Fibroblast of skin of left quadriceps (primary cell): ENCODE results near the gene DGKK.

Experiments used
- DNase-seq, 2 experiments: peaks; one replicate each; pipeline ENCODE4 v3.0.0-alpha.2; 2013; ENCODE audit warnings: low read depth in 2 of 2

DGKK gene

GRCh38 chrX:50470103-50471031 is at the start of gene DGKK:
TSS of gene DGKK (minus strand) at chrX:50470825. CDS start at chrX:50470678, 147 bp downstream.
- no peak for DNase-seq

GRCh38 chrX:50514811-50515210 is 44.2 kb upstream of the DGKK start:
- DNase-seq: no peak

GRCh38 chrX:50497114-50497513 is 26.5 kb upstream of the DGKK start:
- DNase-seq: no peak

GRCh38 chrX:50495616-50496015 is 25.0 kb upstream of the DGKK start:
- DNase-seq: no peak

GRCh38 chrX:50492720-50493119 is 22.1 kb upstream of the DGKK start:
- no peak for DNase-seq

- DNase-seq: no peak
Observed at GRCh38 chrX:50484662-50485061, 14.0 kb upstream of the DGKK start.

- DNase-seq: no peak
Observed at GRCh38 chrX:50483283-50483682, 12.7 kb upstream of the DGKK start.

- DNase-seq: no peak
Observed at GRCh38 chrX:50475208-50475607, 4.6 kb upstream of the DGKK start.

GRCh38 chrX:50471390-50471789 is 765 bp upstream of the DGKK start:
- DNase-seq: no peak

- DNase-seq: no peak
Observed at GRCh38 chrX:50469206-50469605, 1.4 kb downstream of the DGKK start.

GRCh38 chrX:50459615-50460014 is 11.0 kb downstream of the DGKK start:
- no peak for DNase-seq

- DNase-seq: no peak
Observed at GRCh38 chrX:50458483-50458882, 12.1 kb downstream of the DGKK start.

GRCh38 chrX:50456712-50457484 is 13.7 kb downstream of the DGKK start:
- DNase-seq: no peak

GRCh38 chrX:50452782-50453181 is 17.8 kb downstream of the DGKK start:
- no peak for DNase-seq

GRCh38 chrX:50450324-50450723 is 20.3 kb downstream of the DGKK start:
- no peak for DNase-seq

GRCh38 chrX:50448565-50448964 is 22.1 kb downstream of the DGKK start:
- no peak for DNase-seq

GRCh38 chrX:50447535-50447934 is 23.1 kb downstream of the DGKK start:
- no peak for DNase-seq

GRCh38 chrX:50442426-50443116 is 28.1 kb downstream of the DGKK start:
- no peak for DNase-seq

GRCh38 chrX:50436797-50437196 is 33.8 kb downstream of the DGKK start:
- DNase-seq: no peak

- DNase-seq: no peak
Observed at GRCh38 chrX:50432829-50433289, 37.8 kb downstream of the DGKK start.

- no peak for DNase-seq
Observed at GRCh38 chrX:50431623-50432022, 39.0 kb downstream of the DGKK start.

- no peak for DNase-seq
Observed at GRCh38 chrX:50430917-50431575, 39.6 kb downstream of the DGKK start.
